Panc1 (cell line): ENCODE results near the gene APOBEC3F. TPM values are rescaled to one million over a fixed set of nuclear protein-coding genes. Genes with fewer than 3 reads are reported as not detected.
"Not testable (repeated sequence)": the region's sequence is repeated elsewhere in the genome, so short reads cannot be mapped to it uniquely, and the experiment has no call there.

Source experiments
- ATAC-seq: fragments of 200-7000 bp; cut with Tn5 transposase; 2 replicates; pipeline ENCODE4 v1.9.1; 2020; ENCODE audit warnings: mild to moderate bottlenecking, moderate library complexity
- BruUV-seq: library from RNA; stranded (reverse); fragments of 400-500 nt; replicated peaks from 2 replicates; lab custom pipeline; 2021; lab: Mats Ljungman, UMichigan
- CTCF ChIA-PET: fragments of 300-600 bp; sonication (Branson Sonifier 250); formaldehyde crosslinking; loops from one replicate; lab custom pipeline; 2022; ENCODE audit warnings: antibody characterized with exemption; lab: Charles Lee
- POLR2A ChIA-PET: fragments of 300-600 bp; sonication (Branson Sonifier 250); formaldehyde crosslinking; loops from one replicate; lab custom pipeline; 2022; ENCODE audit warnings: antibody characterized with exemption; lab: Charles Lee
- DNase-seq: peaks from one replicate; pipeline ENCODE4 v3.0.0-alpha.2; 2010; ENCODE audit warnings: low read depth, low spot score
- H3K27ac ChIP-seq: 2 replicates; pipeline ENCODE4 v1.5.1; 2011; ENCODE audit warnings: mild to moderate bottlenecking, low read length, inconsistent platforms
- H3K27me3 ChIP-seq: fragments of 200-500 bp; sonication (Bioruptor generic); 2 replicates; pipeline ENCODE4 v1.6.0; 2014; ENCODE audit warnings: low read length, inconsistent platforms; ENCODE audit not compliant: control insufficient read depth, insufficient read depth
- H3K36me3 ChIP-seq: fragments of 200-500 bp; sonication (Bioruptor generic); 2 replicates; pipeline ENCODE4 v1.5.1; 2014; ENCODE audit warnings: inconsistent platforms, mild to moderate bottlenecking, low read length, moderate library complexity; ENCODE audit not compliant: control insufficient read depth, insufficient read depth
- H3K4me1 ChIP-seq: 2 replicates; pipeline ENCODE4 v1.5.1; 2011; ENCODE audit warnings: inconsistent platforms, mild to moderate bottlenecking, low read length, moderate library complexity; ENCODE audit not compliant: control insufficient read depth, insufficient read depth
- H3K4me3 ChIP-seq, 2 experiments: 2 replicates each; pipeline ENCODE4 v1.5.1; 2011 to 2012; ENCODE audit warnings: low read depth in 2 of 2, low read length in 2 of 2, mild to moderate bottlenecking in 2 of 2, inconsistent platforms in 1 of 2, moderate library complexity in 1 of 2
- H3K9me3 ChIP-seq: fragments of 200-500 bp; sonication (Bioruptor generic); 2 replicates; pipeline ENCODE4 v1.5.1; 2014; ENCODE audit warnings: low read depth, mild to moderate bottlenecking, inconsistent platforms, low read length, moderate library complexity; ENCODE audit not compliant: control insufficient read depth, insufficient read depth
- POLR2AphosphoS5 ChIP-seq: IDR thresholded peaks from 2 replicates; pipeline ENCODE4 v1.6.1; 2012; ENCODE audit warnings: mild to moderate bottlenecking, low read depth, low read length, moderate library complexity
- SIN3A ChIP-seq: IDR thresholded peaks from 2 replicates; pipeline ENCODE4 v1.6.1; 2012; ENCODE audit warnings: low read depth, mild to moderate bottlenecking, low read length, moderate library complexity, borderline replicate concordance; ENCODE audit not compliant: insufficient read depth
- TCF7L2 ChIP-seq: IDR thresholded peaks from 2 replicates; pipeline ENCODE4 v1.6.1; 2011; ENCODE audit warnings: mild to moderate bottlenecking, low read depth, low read length, inconsistent platforms
- in situ Hi-C: cut with HindIII; loops from 2 replicates; pipeline ENCODE4 v1.10.0; 2016; ENCODE audit warnings: low sequenced_read_pairs, low pct_unique_long_range_greater_than_20kb
- intact Hi-C: fragments of 100-400 bp; cut with micrococcal nuclease; formaldehyde crosslinking; loops from one replicate; pipeline ENCODE4 v1.10.0; 2022; ENCODE audit not compliant: unreplicated experiment
- total RNA-seq: library from RNA; stranded (reverse); gene quantifications from one replicate; pipeline ENCODE4 v1.2.1, GENCODE V29; 2021; ENCODE audit not compliant: unreplicated experiment
- TF ChIP-seq, protein P1 (sequence below): fragments of 450-650 bp; IDR thresholded peaks from 2 replicates; pipeline ENCODE4 v1.5.1; 2017; ENCODE audit warnings: mild to moderate bottlenecking
- TF ChIP-seq, protein P2 (sequence below), 2 experiments: IDR thresholded peaks; 2 replicates each; pipeline ENCODE4 v1.6.1; 2011 to 2012; ENCODE audit warnings: low read depth in 2 of 2, control low read depth in 1 of 2, low read length in 1 of 2, mild to moderate bottlenecking in 1 of 2, moderate library complexity in 1 of 2; ENCODE audit not compliant: insufficient read depth in 1 of 2

The APOBEC3F gene
- total RNA-seq, 1 experiment from 2014 or later: 7.7 TPM

DNA sequence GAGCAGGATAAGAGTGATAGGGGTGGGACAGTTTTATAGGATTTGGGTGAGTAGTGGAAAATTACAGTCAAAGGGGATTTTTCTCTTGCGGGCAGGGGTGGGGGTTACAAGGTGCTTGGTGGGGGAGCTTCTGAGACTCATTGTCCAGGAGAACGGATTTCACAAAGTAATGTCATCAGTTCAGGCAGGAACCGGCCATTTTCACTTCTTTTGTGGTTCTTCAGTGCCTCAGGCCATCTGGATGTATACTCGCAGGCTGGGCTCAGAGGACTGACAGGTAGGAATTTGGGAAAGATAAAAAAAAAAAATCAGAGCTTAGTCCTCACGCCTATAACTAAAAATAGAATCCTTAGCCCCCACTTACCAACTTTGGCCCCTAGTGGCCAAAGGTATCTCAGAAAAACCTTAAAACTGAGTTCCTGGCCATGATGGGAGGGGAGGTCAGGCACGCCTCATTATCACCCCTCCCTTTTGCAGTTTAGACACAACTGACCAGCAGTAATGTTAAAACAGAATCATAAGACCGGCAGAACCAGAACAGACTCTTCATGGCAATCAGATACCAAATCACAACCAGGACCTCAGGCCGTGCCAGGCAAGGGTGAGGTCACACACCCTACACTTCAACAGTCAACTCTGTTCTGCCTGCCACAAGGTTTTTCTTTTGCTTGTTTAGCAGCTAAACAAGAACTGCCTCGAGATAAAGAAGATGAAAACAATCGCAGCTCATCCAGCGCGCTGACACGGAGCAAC lies 27.5 kb downstream of the APOBEC3F start:
- ATAC-seq: no peak

DNA sequence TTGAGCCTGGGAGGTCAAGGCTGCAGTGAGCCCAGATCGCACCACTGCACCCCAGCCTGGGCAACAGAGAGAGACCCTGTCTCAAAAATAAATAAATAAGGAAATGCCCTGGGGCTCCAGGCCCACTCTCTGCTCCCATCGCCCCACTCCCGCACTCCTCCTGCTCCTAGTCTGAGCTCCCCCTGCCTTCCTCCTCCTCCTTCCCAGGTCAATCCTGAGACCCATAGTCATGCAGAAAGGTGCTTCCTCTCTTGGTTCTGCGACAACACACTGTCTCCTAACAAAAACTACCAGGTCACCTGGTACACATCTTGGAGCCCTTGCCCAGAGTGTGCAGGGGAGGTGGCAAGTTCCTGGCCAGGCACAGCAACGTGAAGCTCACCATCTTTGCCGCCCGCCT lies 29.5 kb downstream of the APOBEC3F start:
- H3K27ac ChIP-seq: no peak overlapping the region
- ChIA-PET POLR2A (no interaction called here), CTCF (interaction anchor here (0.6 kb wide), 1 partner anchor 66 kb away, joined by 7 read pairs; no protein-coding TSS in a partner anchor)
- H3K9me3 ChIP-seq: no peaks in the 10 kb centered on the region
- H3K4me1 ChIP-seq: no peaks in the 10 kb centered on the region
- in situ Hi-C loops: no loop called here
- DNase-seq: no peak
- TF ChIP-seq, protein P1, sequence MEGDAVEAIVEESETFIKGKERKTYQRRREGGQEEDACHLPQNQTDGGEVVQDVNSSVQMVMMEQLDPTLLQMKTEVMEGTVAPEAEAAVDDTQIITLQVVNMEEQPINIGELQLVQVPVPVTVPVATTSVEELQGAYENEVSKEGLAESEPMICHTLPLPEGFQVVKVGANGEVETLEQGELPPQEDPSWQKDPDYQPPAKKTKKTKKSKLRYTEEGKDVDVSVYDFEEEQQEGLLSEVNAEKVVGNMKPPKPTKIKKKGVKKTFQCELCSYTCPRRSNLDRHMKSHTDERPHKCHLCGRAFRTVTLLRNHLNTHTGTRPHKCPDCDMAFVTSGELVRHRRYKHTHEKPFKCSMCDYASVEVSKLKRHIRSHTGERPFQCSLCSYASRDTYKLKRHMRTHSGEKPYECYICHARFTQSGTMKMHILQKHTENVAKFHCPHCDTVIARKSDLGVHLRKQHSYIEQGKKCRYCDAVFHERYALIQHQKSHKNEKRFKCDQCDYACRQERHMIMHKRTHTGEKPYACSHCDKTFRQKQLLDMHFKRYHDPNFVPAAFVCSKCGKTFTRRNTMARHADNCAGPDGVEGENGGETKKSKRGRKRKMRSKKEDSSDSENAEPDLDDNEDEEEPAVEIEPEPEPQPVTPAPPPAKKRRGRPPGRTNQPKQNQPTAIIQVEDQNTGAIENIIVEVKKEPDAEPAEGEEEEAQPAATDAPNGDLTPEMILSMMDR: no peak
- TF ChIP-seq SIN3A: no peak
- TF ChIP-seq, protein P2, sequence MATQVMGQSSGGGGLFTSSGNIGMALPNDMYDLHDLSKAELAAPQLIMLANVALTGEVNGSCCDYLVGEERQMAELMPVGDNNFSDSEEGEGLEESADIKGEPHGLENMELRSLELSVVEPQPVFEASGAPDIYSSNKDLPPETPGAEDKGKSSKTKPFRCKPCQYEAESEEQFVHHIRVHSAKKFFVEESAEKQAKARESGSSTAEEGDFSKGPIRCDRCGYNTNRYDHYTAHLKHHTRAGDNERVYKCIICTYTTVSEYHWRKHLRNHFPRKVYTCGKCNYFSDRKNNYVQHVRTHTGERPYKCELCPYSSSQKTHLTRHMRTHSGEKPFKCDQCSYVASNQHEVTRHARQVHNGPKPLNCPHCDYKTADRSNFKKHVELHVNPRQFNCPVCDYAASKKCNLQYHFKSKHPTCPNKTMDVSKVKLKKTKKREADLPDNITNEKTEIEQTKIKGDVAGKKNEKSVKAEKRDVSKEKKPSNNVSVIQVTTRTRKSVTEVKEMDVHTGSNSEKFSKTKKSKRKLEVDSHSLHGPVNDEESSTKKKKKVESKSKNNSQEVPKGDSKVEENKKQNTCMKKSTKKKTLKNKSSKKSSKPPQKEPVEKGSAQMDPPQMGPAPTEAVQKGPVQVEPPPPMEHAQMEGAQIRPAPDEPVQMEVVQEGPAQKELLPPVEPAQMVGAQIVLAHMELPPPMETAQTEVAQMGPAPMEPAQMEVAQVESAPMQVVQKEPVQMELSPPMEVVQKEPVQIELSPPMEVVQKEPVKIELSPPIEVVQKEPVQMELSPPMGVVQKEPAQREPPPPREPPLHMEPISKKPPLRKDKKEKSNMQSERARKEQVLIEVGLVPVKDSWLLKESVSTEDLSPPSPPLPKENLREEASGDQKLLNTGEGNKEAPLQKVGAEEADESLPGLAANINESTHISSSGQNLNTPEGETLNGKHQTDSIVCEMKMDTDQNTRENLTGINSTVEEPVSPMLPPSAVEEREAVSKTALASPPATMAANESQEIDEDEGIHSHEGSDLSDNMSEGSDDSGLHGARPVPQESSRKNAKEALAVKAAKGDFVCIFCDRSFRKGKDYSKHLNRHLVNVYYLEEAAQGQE (IDR thresholded peaks at IDR 0.05; ENCODE audit: insufficient read depth in 1 of 2, low read depth in 2 of 2, low read length in 1 of 2): no peak
- TF ChIP-seq POLR2AphosphoS5: no peak
- TF ChIP-seq TCF7L2: no peak
- BruUV-seq: no TSS peak
- ATAC-seq: no peak
- H3K36me3 ChIP-seq: no peaks in the 10 kb centered on the region
- intact Hi-C loops: no loop called here
- H3K4me3 ChIP-seq: no peak overlapping the region
- no peaks in the 10 kb centered on the region for H3K27me3 ChIP-seq

More for the DNA sequence above, 27.5 kb downstream of the APOBEC3F start:
- Histone ChIP-seq H3K36me3 (no peaks in the 10 kb centered on the region), H3K27ac (no peak overlapping the region), H3K9me3 (no peaks in the 10 kb centered on the region), H3K4me3 (no peak overlapping the region), H3K4me1 (no peaks in the 10 kb centered on the region), H3K27me3 (no peaks in the 10 kb centered on the region)
- TF ChIP-seq SIN3A: no peak
- TF ChIP-seq, protein P1: no peak; the same call in 1 of the 2 replicates
- no TSS peak for BruUV-seq
- CTCF ChIA-PET: no interaction called here
- intact Hi-C loops: no loop called here
- in situ Hi-C loops: no loop called here
- POLR2A ChIA-PET: interaction anchor here (0.6 kb wide), 1 partner anchor 38 kb away, joined by 3 read pairs; no protein-coding TSS in a partner anchor
- no peak for DNase-seq

DNA sequence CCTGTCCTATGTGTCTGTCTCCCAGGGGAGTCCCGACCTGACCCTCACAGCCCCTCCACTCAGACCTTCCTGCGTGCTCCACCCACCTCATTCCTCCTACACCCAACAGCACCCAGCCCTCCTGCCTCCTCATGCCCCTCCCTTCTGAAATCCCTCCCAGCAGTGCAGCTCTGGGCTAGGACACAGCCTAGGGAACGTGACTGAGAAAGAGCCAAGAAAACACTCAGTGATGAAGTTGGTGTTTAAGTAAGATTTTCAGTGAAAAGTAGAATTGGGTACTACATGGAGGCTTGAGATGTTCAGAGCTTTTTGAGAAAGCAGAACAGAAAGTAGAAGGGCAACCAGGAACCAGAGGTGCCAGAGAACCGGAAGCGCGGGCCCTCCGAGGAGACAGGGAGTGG lies 31.9 kb downstream of the APOBEC3F start:
- DNase-seq, BruUV-seq, H3K9me3 ChIP-seq, H3K27me3 ChIP-seq, H3K27ac ChIP-seq, intact Hi-C loops, ATAC-seq, H3K36me3 ChIP-seq, POLR2A ChIA-PET, in situ Hi-C loops, CTCF ChIA-PET, H3K4me1 ChIP-seq, H3K4me3 ChIP-seq: not testable (repeated sequence)
